Measurements from ENCODE around the gene PPARG.

The PPARG gene

GRCh38 chr3:12371525-12372140 lies 82.8 kb downstream of the PPARG start:
- no peak overlapping the region for H3K4me3 ChIP-seq (ENCODE audit: low read depth, low read length)
- TF ChIP-seq, protein P1, sequence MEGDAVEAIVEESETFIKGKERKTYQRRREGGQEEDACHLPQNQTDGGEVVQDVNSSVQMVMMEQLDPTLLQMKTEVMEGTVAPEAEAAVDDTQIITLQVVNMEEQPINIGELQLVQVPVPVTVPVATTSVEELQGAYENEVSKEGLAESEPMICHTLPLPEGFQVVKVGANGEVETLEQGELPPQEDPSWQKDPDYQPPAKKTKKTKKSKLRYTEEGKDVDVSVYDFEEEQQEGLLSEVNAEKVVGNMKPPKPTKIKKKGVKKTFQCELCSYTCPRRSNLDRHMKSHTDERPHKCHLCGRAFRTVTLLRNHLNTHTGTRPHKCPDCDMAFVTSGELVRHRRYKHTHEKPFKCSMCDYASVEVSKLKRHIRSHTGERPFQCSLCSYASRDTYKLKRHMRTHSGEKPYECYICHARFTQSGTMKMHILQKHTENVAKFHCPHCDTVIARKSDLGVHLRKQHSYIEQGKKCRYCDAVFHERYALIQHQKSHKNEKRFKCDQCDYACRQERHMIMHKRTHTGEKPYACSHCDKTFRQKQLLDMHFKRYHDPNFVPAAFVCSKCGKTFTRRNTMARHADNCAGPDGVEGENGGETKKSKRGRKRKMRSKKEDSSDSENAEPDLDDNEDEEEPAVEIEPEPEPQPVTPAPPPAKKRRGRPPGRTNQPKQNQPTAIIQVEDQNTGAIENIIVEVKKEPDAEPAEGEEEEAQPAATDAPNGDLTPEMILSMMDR (IDR thresholded peaks at IDR 0.05; ENCODE audit: low read depth, low read length, missing control alignments), result no peak
- DNase-seq (ENCODE audit: low read depth), result no peak

DNA sequence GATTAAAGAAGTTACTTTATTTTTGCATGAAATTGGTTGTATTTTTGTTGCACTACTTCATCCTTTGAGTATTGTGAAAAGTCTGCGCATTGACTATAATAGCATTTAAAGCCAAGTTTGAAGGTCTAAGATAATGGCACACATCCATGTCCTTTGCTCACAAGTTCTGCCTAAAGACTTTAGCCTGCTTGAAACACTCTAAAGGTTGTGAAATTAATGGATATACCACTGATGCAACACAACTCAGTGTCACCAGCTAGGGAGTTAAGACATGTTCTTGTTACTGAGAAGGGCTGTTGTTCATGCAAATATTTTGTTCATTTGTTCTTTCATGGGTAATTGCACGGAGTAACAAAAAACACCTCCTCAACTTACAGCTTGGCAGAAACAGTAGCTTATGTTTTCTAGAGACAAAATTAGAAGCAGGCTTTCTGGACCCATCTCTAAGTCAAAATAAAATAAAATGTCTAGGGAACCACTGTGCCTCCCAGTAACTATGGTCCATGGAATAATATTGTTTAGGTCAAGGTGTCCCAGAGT lies 83.9 kb downstream of the PPARG start:
- no peak for DNase-seq (ENCODE audit: low read depth)
- H3K4me3 ChIP-seq (ENCODE audit: low read depth, low read length), result no peak overlapping the region
- TF ChIP-seq, protein P1 (IDR thresholded peaks at IDR 0.05; ENCODE audit: low read depth, low read length, missing control alignments), result no peak

DNA sequence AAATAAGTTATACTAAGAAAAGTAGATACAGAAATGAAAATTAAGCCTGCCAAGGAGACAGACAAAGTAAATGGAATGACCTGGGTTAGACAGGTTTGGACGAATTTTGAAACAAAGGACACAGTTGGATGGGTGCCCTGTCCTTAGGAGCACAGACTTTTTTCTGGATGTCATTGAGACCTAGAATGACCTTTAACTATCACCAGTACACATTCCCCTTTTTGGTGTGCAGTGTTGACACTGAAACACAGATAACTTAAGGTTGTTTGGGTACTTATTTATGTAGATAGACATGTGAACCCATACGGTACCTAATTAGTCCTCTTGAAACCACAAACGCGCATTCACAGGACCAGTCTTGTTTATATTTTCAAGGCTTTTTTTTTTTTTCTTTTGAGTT lies 86.7 kb downstream of the PPARG start:
- H3K4me3 ChIP-seq (ENCODE audit: low read depth, low read length), result no peak overlapping the region
- no peak for DNase-seq (ENCODE audit: low read depth)
- TF ChIP-seq, protein P1 (IDR thresholded peaks at IDR 0.05; ENCODE audit: low read depth, low read length, missing control alignments), result no peak

- TF ChIP-seq, protein P1 (IDR thresholded peaks at IDR 0.05; ENCODE audit: low read depth, low read length, missing control alignments), result no peak
- no peak for DNase-seq (ENCODE audit: low read depth)
- H3K4me3 ChIP-seq (ENCODE audit: low read depth, low read length), result no peak overlapping the region
These were observed 91.0 kb downstream of the PPARG start for GRCh38 chr3:12379640-12380429.

- TF ChIP-seq, protein P1 (IDR thresholded peaks at IDR 0.05; ENCODE audit: low read depth, low read length, missing control alignments), result no peak
- no peak for DNase-seq (ENCODE audit: low read depth)
- H3K4me3 ChIP-seq (ENCODE audit: low read depth, low read length), result no peak overlapping the region
These were observed 91.6 kb downstream of the PPARG start for GRCh38 chr3:12380461-12380860.

- TF ChIP-seq, protein P1 (IDR thresholded peaks at IDR 0.05; ENCODE audit: low read depth, low read length, missing control alignments), result no peak
- no peak overlapping the region for H3K4me3 ChIP-seq (ENCODE audit: low read depth, low read length)
- DNase-seq (ENCODE audit: low read depth), result no peak
These were observed 92.3 kb downstream of the PPARG start for GRCh38 chr3:12381199-12381598.

Data from GM12864 (cell line).